Astrocyte of the hippocampus (primary cell): ENCODE data around the gene COL21A1.
"Not testable (repeated sequence)": the region's sequence is repeated elsewhere in the genome, so short reads cannot be mapped to it uniquely, and the experiment has no call there.

Experiments used
- DNase-seq: peaks from one replicate; pipeline ENCODE4 v3.0.0; 2011; ENCODE audit warnings: low read depth, low spot score

COL21A1 gene

DNA sequence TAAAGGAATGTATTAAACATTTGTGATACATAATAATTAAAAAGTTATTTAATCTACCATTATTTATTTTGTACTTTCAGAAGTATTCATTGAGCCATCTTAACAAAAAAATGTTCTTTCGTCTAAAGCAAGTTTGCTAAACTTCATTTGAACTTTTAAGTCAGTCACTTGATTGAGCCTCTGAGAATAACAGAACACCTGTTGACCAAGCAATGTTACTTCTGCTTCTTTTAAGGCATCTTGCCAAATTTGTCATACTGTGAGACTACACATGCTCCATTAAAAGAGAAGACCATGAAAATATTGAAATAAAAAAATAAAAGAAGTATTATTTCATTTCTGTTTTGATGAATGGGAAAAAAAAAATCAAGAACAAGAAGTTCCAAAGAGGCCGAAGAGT is 230.2 kb downstream of the COL21A1 start:
- DNase-seq, result no peak

DNA sequence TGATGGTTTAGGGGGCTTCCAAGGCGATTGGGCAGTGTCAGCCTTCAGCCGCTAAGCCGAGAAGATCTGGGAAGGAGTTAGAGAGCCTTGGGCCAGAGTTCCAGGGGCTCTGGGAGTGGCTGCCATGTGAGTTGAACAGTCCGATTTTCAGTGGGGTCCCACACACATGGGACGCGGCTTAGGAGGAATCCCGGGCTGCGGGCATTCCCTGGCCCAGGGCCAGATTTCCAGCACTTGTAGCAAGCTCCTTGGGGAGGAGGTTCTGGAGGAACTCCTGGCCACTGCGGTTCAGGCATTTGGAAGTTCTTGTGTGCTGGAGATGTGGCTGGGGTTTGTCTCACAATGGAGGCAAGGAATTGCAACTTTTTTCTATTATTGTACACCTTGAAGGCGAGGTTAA is 233.3 kb downstream of the COL21A1 start:
- not testable (repeated sequence) for DNase-seq

DNA sequence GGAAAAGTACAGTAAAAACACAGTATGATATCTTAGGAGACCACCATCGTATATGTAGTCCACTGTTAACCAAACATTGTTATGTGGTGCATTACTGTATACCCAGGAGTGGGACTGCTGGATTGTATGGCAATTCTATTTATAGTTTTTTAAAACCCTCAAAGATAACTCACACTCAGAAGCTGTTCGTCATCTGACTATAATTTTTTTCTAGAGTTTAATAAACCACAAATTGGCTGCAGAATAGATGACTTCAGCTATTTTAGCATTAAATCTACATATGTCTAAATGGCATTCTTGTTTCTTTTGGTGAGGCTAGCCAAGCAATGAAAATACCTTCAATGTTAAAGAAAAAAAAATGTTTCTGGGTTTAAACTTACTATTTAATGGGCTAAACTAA is 237.7 kb downstream of the COL21A1 start:
- no peak for DNase-seq
